Measurements from ENCODE around the gene CDC27. TPM values are rescaled to one million over a fixed set of nuclear protein-coding genes. Genes with fewer than 3 reads are reported as not detected.

CDC27 gene
- total and polyA plus RNA-seq, 2 donors (not counting 3 experiments of a cell fraction or from before 2014, with no cell fraction given), result 76.1 to 172 TPM

DNA sequence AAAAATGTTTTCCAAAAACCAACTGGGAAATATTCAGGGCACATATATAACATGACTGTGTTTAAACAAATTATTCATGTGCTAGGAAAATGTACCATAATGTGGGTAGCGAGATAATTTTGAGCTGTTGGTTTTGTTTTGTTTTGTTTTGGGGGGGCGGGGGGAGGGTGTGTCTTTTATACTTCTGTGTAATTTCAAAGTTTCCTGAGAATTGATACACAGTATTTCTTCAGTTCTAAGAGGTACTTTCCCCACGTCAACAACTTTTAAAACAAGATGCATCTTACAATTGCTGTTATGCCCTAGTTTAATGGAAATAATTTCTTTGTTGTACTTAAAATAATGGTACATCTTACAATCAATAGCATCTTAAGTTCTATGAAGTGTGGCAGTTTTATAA is 110.3 kb downstream of the CDC27 start:
- H3K9me1 ChIP-seq (replicated peaks; ENCODE audit: control insufficient read depth, extremely low read depth, insufficient read depth, low read length), result no peaks in the 10 kb centered on the region
- dilution Hi-C loops (cut with MboI; ENCODE audit: extremely low pct_ligation_motif_present, low sequenced_read_pairs) (no loop called here), intact Hi-C loops (cut with micrococcal nuclease) (no loop called here)
- FAIRE-seq, result no peak
- POLR2A ChIA-PET, result no interaction called here
- no peak overlapping the region for H2AFZ ChIP-seq (ENCODE audit: low read depth, low read length)
- H3K4me1 ChIP-seq (ENCODE audit: control insufficient read depth, extremely low read depth, insufficient read depth, low read length), result no peaks in the 10 kb centered on the region
- H3K9ac ChIP-seq (replicated peaks; ENCODE audit: extremely low read depth, insufficient read depth, low read length), result no peak overlapping the region
- DNase-seq (ENCODE audit: low read depth, low spot score), result no peak
- CTCF ChIA-PET, result interaction anchor here (0.6 kb wide), 1 partner anchor 221 kb away, joined by 3 read pairs; no protein-coding TSS in a partner anchor
- no peak overlapping the region for H3K27ac ChIP-seq (ENCODE audit: insufficient read depth, low read depth, low read length)
- H4K20me1 ChIP-seq (replicated peaks; ENCODE audit: control insufficient read depth, extremely low read depth, insufficient read depth, low read length), result no peaks in the 10 kb centered on the region
- H3K4me2 ChIP-seq (ENCODE audit: insufficient read depth, low read length), result no peak overlapping the region
- H3K27me3 ChIP-seq (ENCODE audit: control insufficient read depth in 2 of 2, insufficient read depth in 2 of 2, low read length in 2 of 2), result no peaks in the 10 kb centered on the region
- TF ChIP-seq MAX (IDR thresholded peaks at IDR 0.05; ENCODE audit: insufficient read depth, insufficient read length) (no peak), MYC (IDR thresholded peaks at IDR 0.05; ENCODE audit: low read depth, low read length) (no peak), FOS (IDR thresholded peaks at IDR 0.05; ENCODE audit: borderline replicate concordance, insufficient read depth, low read length) (no peak), EZH2 (IDR thresholded peaks at IDR 0.05; ENCODE audit: borderline replicate concordance, low read depth, low read length, severe bottlenecking) (no peak), JUN (IDR thresholded peaks at IDR 0.05; ENCODE audit: borderline replicate concordance, insufficient read depth, insufficient read length, low read depth) (no peak), POLR2A (IDR thresholded peaks at IDR 0.05; ENCODE audit: low read depth, low read length) (no peak), GATA2 (IDR thresholded peaks at IDR 0.05; ENCODE audit: insufficient read depth, insufficient read length, low read depth, low read length) (no peak), POLR2AphosphoS5 (IDR thresholded peaks at IDR 0.05; ENCODE audit: insufficient read depth, low read depth, low read length) (no peak)
- TF ChIP-seq, protein P1, sequence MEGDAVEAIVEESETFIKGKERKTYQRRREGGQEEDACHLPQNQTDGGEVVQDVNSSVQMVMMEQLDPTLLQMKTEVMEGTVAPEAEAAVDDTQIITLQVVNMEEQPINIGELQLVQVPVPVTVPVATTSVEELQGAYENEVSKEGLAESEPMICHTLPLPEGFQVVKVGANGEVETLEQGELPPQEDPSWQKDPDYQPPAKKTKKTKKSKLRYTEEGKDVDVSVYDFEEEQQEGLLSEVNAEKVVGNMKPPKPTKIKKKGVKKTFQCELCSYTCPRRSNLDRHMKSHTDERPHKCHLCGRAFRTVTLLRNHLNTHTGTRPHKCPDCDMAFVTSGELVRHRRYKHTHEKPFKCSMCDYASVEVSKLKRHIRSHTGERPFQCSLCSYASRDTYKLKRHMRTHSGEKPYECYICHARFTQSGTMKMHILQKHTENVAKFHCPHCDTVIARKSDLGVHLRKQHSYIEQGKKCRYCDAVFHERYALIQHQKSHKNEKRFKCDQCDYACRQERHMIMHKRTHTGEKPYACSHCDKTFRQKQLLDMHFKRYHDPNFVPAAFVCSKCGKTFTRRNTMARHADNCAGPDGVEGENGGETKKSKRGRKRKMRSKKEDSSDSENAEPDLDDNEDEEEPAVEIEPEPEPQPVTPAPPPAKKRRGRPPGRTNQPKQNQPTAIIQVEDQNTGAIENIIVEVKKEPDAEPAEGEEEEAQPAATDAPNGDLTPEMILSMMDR (IDR thresholded peaks at IDR 0.05; ENCODE audit: extremely low read depth in 1 of 2, insufficient read depth in 1 of 2, low read depth in 1 of 2, low read length in 2 of 2), result no peak
- H3K9me3 ChIP-seq (replicated peaks; ENCODE audit: control insufficient read depth, insufficient read depth, low read length), result no peaks in the 10 kb centered on the region
- peaks cover 3% of the 10 kb centered on the region for H3K79me2 ChIP-seq (ENCODE audit: control insufficient read depth, insufficient read depth, low read length)
- no TSS peak for BruUV-seq (replicated peaks)
- H3K36me3 ChIP-seq (ENCODE audit: control insufficient read depth in 2 of 2, extremely low read depth in 1 of 2, insufficient read depth in 2 of 2, low read length in 2 of 2), result no peaks in the 10 kb centered on the region
- H3K4me3 ChIP-seq (replicated peaks in 1 of 3; ENCODE audit: insufficient read depth in 1 of 3, low read depth in 1 of 3, low read length in 3 of 3), result no peak overlapping the region
